PFSK-1 (cell line): ENCODE measurements around the gene FCMR.

Experiments
- FOXP2 ChIP-seq: optimal IDR thresholded peaks from 2 replicates; pipeline ENCODE3; 2011; ENCODE audit warnings: borderline replicate concordance, control low read depth, inconsistent platforms; ENCODE audit not compliant: insufficient read depth; ENCODE audit errors: extremely low read length, extremely low read depth
- POLR2AphosphoS5 ChIP-seq: IDR thresholded peaks from 2 replicates; pipeline ENCODE4 v1.6.1; 2012; ENCODE audit warnings: low read depth, mild to moderate bottlenecking, control low read depth, low read length, moderate library complexity
- REST ChIP-seq, 2 experiments: IDR thresholded peaks; 2 replicates each; pipeline versions ENCODE4 v1.6.1 to v1.8.0; 2011 to 2012; ENCODE audit warnings: low read depth in 2 of 2, low read length in 2 of 2, control low read depth in 1 of 2, inconsistent platforms in 1 of 2, mild to moderate bottlenecking in 1 of 2, moderate library complexity in 1 of 2; ENCODE audit not compliant: insufficient read depth in 1 of 2
- SIN3A ChIP-seq: IDR thresholded peaks from 2 replicates; pipeline ENCODE4 v1.6.1; 2012; ENCODE audit warnings: mild to moderate bottlenecking, low read length, moderate library complexity, borderline replicate concordance; ENCODE audit not compliant: insufficient read depth
- TAF1 ChIP-seq: IDR thresholded peaks from 2 replicates; pipeline ENCODE4 v1.6.1; 2012; ENCODE audit warnings: low read length, control low read depth, borderline replicate concordance; ENCODE audit not compliant: insufficient read depth

Gene FCMR

GRCh38 chr1:206901944-206902343 is 19.8 kb downstream of the FCMR start:
- TF ChIP-seq REST (IDR thresholded peaks at IDR 0.05; ENCODE audit: insufficient read depth in 1 of 2, low read depth in 2 of 2, low read length in 2 of 2), result no peak
- TF ChIP-seq FOXP2, result no peak
- no peak for TF ChIP-seq SIN3A
- TF ChIP-seq POLR2AphosphoS5, result no peak
- no peak for TF ChIP-seq TAF1

GRCh38 chr1:206900149-206900548 is 21.6 kb downstream of the FCMR start:
- TF ChIP-seq TAF1 (no peak), POLR2AphosphoS5 (no peak), REST (IDR thresholded peaks at IDR 0.05; ENCODE audit: insufficient read depth in 1 of 2, low read depth in 2 of 2, low read length in 2 of 2) (no peak), SIN3A (no peak), FOXP2 (no peak)

GRCh38 chr1:206899717-206900116 is 22.0 kb downstream of the FCMR start:
- TF ChIP-seq POLR2AphosphoS5, result no peak
- TF ChIP-seq FOXP2, result no peak
- TF ChIP-seq REST (IDR thresholded peaks at IDR 0.05; ENCODE audit: insufficient read depth in 1 of 2, low read depth in 2 of 2, low read length in 2 of 2), result no peak
- no peak for TF ChIP-seq SIN3A
- TF ChIP-seq TAF1, result no peak

DNA sequence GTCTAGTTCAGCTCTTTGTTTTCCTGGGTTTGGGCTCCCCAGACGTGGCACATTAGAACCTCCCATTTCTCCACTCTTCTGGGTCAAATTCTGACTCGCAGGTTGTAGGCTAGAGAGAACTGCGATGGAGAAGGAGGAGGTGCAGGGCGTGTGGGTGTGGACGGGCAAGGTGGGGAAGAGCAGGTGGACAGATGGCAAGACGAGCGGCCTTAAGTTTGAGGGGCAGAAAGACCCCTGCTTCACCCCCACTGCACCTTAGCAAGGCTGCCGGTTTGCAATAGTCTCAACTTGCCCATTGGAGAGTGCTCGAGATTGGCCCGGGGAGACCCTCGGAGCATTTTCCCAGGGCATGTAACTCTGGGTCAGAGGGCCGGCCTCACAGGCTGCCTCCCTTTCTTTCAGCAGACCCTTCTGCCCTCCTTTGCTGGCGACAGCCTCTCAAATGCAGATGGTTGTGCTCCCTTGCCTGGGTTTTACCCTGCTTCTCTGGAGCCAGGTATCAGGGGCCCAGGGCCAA is 22.8 kb downstream of the FCMR start:
- TF ChIP-seq SIN3A (no peak), FOXP2 (no peak), TAF1 (no peak), REST (IDR thresholded peaks at IDR 0.05; ENCODE audit: insufficient read depth in 1 of 2, low read depth in 2 of 2, low read length in 2 of 2) (no peak), POLR2AphosphoS5 (no peak)
